Measurements from ENCODE around the gene ACADSB.

ACADSB gene

DNA sequence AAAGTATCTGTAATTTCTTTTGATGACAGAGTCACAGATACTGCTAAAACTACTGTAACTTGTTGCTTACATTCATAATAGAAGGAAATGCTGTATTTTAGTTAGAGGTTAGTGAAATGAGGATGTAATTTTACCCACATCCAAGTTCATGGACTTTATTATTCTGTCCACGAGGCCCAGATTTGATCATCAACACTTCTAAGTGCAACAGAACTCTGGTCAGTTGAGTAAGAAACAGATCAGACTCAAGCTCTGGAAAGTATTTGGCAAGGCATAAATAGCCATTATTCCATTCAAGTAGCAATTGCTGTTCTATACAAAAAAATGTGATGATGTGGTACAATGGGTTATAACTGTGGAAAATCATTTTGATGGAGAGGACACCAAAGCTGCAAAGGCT lies 22.3 kb downstream of the ACADSB start:
- Histone ChIP-seq H3K36me3 (ENCODE audit: control insufficient read depth, insufficient read depth, low read length) (no peaks in the 10 kb centered on the region), H3K79me2 (no peaks in the 10 kb centered on the region), H3K27ac (no peak overlapping the region), H3K9me3 (ENCODE audit: control insufficient read depth, low read length) (no peaks in the 10 kb centered on the region), H3K9ac (no peak overlapping the region), H3K27me3 (ENCODE audit: control insufficient read depth, insufficient read depth, low read length) (no peaks in the 10 kb centered on the region), H3K4me1 (no peaks in the 10 kb centered on the region), H3K4me2 (ENCODE audit: low read length) (no peak overlapping the region), H3K4me3 (ENCODE audit: low read depth, low read length) (no peak overlapping the region), H2AFZ (no peak overlapping the region)
- TF ChIP-seq, protein P1, sequence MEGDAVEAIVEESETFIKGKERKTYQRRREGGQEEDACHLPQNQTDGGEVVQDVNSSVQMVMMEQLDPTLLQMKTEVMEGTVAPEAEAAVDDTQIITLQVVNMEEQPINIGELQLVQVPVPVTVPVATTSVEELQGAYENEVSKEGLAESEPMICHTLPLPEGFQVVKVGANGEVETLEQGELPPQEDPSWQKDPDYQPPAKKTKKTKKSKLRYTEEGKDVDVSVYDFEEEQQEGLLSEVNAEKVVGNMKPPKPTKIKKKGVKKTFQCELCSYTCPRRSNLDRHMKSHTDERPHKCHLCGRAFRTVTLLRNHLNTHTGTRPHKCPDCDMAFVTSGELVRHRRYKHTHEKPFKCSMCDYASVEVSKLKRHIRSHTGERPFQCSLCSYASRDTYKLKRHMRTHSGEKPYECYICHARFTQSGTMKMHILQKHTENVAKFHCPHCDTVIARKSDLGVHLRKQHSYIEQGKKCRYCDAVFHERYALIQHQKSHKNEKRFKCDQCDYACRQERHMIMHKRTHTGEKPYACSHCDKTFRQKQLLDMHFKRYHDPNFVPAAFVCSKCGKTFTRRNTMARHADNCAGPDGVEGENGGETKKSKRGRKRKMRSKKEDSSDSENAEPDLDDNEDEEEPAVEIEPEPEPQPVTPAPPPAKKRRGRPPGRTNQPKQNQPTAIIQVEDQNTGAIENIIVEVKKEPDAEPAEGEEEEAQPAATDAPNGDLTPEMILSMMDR (IDR thresholded peaks at IDR 0.05) = no peak

DNA sequence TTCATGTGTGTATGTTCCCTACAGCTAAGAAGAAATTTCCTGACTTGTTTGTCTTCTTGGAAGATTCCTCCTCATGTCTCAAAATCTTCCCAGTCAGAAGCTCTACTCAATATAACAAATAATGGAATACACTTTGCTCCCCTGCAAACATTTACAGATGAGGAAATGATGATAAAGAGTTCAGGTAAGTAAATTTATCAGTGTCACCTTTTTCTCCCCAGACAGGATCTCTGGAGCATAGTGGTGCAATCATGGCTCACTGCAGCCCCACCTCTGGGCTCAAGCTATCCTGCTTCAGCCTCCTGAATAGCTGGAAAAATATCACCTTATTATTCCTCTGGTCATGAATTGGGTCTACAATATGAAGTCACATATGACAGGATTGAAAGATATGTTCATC lies 25.5 kb downstream of the ACADSB start:
- H3K27ac ChIP-seq = no peak overlapping the region
- H3K27me3 ChIP-seq (ENCODE audit: control insufficient read depth, insufficient read depth, low read length) = no peaks in the 10 kb centered on the region
- no peak overlapping the region for H2AFZ ChIP-seq
- H3K4me1 ChIP-seq = no peaks in the 10 kb centered on the region
- no peaks in the 10 kb centered on the region for H3K36me3 ChIP-seq (ENCODE audit: control insufficient read depth, insufficient read depth, low read length)
- H3K9ac ChIP-seq = no peak overlapping the region
- H3K4me2 ChIP-seq (ENCODE audit: low read length) = no peak overlapping the region
- TF ChIP-seq, protein P1 (IDR thresholded peaks at IDR 0.05) = no peak
- H3K9me3 ChIP-seq (ENCODE audit: control insufficient read depth, low read length) = no peaks in the 10 kb centered on the region
- H3K4me3 ChIP-seq (ENCODE audit: low read depth, low read length) = no peak overlapping the region
- no peaks in the 10 kb centered on the region for H3K79me2 ChIP-seq

DNA sequence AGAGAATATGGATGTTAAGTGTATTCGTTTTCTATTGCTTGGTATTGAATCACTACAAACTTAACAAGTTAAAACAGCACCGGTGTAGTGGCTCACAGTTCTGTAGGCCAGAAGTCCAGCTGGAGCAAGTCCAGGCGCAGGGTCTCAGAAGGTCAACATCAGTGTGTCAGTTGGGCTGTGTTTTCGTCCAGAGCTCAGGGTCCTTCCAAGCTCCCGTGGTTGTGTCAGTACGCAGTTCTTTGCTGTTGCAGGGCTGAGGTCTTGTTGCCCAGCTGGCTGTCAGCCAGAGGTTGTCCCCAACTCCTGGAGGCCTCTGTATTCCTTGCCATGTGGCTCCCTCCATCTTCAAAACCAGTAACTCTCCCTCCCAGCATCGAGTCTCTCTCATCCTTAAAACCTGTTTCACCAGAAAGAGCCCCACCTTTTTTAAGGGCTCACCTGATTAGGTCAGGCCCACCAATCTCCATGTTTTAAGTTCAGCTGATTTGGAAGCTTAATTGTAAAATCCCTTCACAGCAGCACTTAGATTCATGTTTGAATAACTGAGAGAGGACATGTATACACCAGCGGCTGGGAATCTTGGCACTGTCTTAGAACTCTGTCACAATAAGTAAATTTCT lies 26.8 kb downstream of the ACADSB start:
- Histone ChIP-seq H2AFZ (no peak overlapping the region), H3K36me3 (ENCODE audit: control insufficient read depth, insufficient read depth, low read length) (no peaks in the 10 kb centered on the region), H3K4me3 (ENCODE audit: low read depth, low read length) (no peak overlapping the region), H3K27ac (no peak overlapping the region), H3K27me3 (ENCODE audit: control insufficient read depth, insufficient read depth, low read length) (no peaks in the 10 kb centered on the region), H3K4me2 (ENCODE audit: low read length) (no peak overlapping the region), H3K9me3 (ENCODE audit: control insufficient read depth, low read length) (no peaks in the 10 kb centered on the region), H3K4me1 (no peaks in the 10 kb centered on the region), H3K79me2 (no peaks in the 10 kb centered on the region), H3K9ac (no peak overlapping the region)
- TF ChIP-seq, protein P1 (IDR thresholded peaks at IDR 0.05) = no peak

DNA sequence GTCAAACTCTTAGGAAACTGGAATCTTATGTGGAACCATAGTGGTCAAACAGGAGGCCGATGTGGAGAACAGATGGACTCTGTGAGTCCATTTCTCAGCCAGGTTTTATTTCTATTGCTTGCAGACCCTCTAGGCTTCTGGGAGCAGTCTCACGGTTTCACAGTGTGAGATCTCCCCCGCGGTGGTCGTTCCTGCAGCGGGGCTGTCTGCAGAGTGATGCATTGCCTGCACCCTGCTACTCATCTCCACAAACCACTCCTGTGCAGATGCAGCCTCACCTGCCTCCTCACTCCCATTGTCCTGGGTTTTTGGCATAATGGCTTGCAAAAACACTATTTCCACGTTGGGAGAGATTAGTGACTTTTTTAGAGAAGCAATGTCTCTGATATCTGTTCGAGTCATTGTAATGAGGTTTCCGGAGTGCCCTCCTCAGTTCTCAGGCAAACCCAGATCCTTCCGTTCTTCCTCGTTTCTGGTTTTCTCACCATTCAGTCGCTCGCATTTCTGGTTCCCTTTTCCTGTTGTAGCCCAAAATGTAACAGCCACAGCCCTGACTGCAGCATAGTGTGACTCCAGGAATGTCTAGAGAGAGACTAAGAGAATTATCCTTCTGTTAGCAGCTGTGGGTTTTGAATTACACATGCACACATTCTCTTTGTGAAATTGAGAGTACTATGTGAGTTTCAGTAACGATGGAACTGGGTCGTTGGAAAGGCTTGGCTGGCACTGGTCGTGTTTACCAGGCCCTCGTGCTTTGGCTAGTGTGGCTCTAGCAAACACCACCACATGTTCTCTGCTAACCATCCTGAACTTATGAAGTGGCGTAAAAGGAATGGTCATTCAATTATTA lies 30.2 kb downstream of the ACADSB start:
- H3K79me2 ChIP-seq = no peaks in the 10 kb centered on the region
- H2AFZ ChIP-seq = no peak overlapping the region
- no peaks in the 10 kb centered on the region for H3K4me1 ChIP-seq
- no peak overlapping the region for H3K4me2 ChIP-seq (ENCODE audit: low read length)
- H3K27ac ChIP-seq = no peak overlapping the region
- no peaks in the 10 kb centered on the region for H3K9me3 ChIP-seq (ENCODE audit: control insufficient read depth, low read length)
- TF ChIP-seq, protein P1 (IDR thresholded peaks at IDR 0.05) = no peak
- no peaks in the 10 kb centered on the region for H3K27me3 ChIP-seq (ENCODE audit: control insufficient read depth, insufficient read depth, low read length)
- H3K4me3 ChIP-seq (ENCODE audit: low read depth, low read length) = no peak overlapping the region
- H3K9ac ChIP-seq = no peak overlapping the region
- H3K36me3 ChIP-seq (ENCODE audit: control insufficient read depth, insufficient read depth, low read length) = no peaks in the 10 kb centered on the region

DNA sequence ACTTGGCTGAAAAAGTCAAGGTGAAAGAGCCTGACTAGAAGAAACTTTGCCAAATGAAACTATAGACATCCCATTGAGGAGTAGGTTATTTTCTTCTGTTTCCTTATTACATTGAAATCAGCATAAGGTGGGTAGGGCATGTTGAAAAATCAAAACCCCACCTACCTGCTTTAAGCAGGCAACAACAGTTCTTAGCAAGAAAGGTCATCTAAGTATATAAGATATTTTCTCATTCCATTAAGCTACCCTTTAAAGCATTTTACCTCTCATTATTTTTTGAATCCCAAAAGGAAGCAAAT lies 30.8 kb downstream of the ACADSB start:
- no peaks in the 10 kb centered on the region for H3K9me3 ChIP-seq (ENCODE audit: control insufficient read depth, low read length)
- H3K79me2 ChIP-seq = no peaks in the 10 kb centered on the region
- H3K27ac ChIP-seq = no peak overlapping the region
- H3K4me1 ChIP-seq = no peaks in the 10 kb centered on the region
- H3K4me3 ChIP-seq (ENCODE audit: low read depth, low read length) = no peak overlapping the region
- no peak overlapping the region for H3K9ac ChIP-seq
- TF ChIP-seq, protein P1 (IDR thresholded peaks at IDR 0.05) = no peak
- no peak overlapping the region for H3K4me2 ChIP-seq (ENCODE audit: low read length)
- no peak overlapping the region for H2AFZ ChIP-seq
- H3K36me3 ChIP-seq (ENCODE audit: control insufficient read depth, insufficient read depth, low read length) = no peaks in the 10 kb centered on the region
- no peaks in the 10 kb centered on the region for H3K27me3 ChIP-seq (ENCODE audit: control insufficient read depth, insufficient read depth, low read length)

Measured in parathyroid adenoma (tissue), 2 donors.